GM10248 (cell line): ENCODE measurements around the gene COBL.

ENCODE experiments used
- CTCF ChIA-PET: fragments of 300-600 bp; sonication (Branson Sonifier 250); formaldehyde crosslinking; extraction: SDS; loops from one replicate; lab custom pipeline; 2021; ENCODE audit warnings: antibody characterized with exemption; lab: Yijun Ruan, JAX
- POLR2A ChIA-PET: fragments of 350-650 bp; sonication (Branson Sonifier 250); formaldehyde crosslinking; extraction: SDS; loops from one replicate; lab custom pipeline; 2020; ENCODE audit warnings: antibody characterized with exemption; lab: Yijun Ruan, JAX
- DNase-seq: peaks from one replicate; pipeline ENCODE4 v3.0.0; 2012; ENCODE audit errors: extremely low spot score
- CTCF ChIP-seq: IDR thresholded peaks from 2 replicates; pipeline ENCODE4 v1.5.1; 2012; ENCODE audit warnings: mild to moderate bottlenecking, low read depth; ENCODE audit errors: extremely low read depth, missing control alignments, control extremely low read depth

The COBL gene

GRCh38 chr7:51239691-51240090, 76.9 kb downstream of the COBL start:
- no peak for DNase-seq
- ChIA-PET POLR2A (no interaction called here), CTCF (no interaction called here)
- no peak for TF ChIP-seq CTCF

GRCh38 chr7:51238981-51239495, 77.6 kb downstream of the COBL start:
- no peak for TF ChIP-seq CTCF
- no peak for DNase-seq
- POLR2A ChIA-PET, result no interaction called here
- CTCF ChIA-PET, result no interaction called here

DNA sequence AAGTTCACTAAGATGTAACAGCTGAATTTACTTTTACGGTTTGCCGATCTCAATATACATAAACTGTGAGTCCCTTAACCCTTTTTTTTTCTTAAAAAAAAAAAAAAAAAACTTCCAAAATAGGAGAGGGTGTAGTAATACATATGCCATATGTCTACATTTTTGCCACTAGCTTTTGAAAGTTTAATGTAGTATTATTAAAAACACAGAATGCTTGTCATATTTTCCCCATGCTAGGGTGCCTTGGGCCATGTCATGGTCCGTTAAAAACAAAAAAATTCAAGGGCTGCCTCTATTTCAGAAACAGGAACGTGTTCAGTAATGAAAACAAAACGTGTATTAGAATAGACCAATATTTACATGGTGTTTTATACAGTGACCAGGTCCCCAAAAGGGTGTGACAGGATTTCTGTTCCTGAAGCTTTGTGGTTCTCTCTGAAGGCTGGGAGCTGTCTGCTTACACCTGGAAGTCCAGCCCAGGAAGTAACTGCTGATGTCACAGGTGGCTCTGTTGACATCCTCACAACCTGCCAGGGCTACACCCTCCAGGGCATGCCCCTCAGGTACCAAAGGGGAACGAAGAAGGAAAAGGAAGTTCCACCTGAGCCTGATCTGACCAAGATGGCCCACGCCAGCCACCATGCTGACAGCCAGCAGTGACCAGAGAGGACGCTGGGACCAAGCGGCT, 79.0 kb downstream of the COBL start:
- POLR2A ChIA-PET, result no interaction called here
- no peak for DNase-seq
- CTCF ChIA-PET, result interaction anchor here (1.0 kb wide), 1 partner anchor 10 kb away, joined by 4 read pairs; no protein-coding TSS in a partner anchor
- no peak for TF ChIP-seq CTCF

- ChIA-PET POLR2A (no interaction called here), CTCF (interaction anchor here (1.0 kb wide), 1 partner anchor 9 kb away, joined by 4 read pairs; no protein-coding TSS in a partner anchor)
- no peak for DNase-seq
- TF ChIP-seq CTCF, result no peak
Measured at GRCh38 chr7:51236470-51237132, 80.0 kb downstream of the COBL start.

- CTCF ChIA-PET, result no interaction called here
Measured at GRCh38 chr7:51235593-51236313, 80.9 kb downstream of the COBL start.

More at GRCh38 chr7:51235593-51236313, 80.9 kb downstream of the COBL start:
- DNase-seq, result no peak
- POLR2A ChIA-PET, result no interaction called here
- no peak for TF ChIP-seq CTCF
